Measurements from ENCODE around the gene JAML. TPM values are rescaled to one million over a fixed set of nuclear protein-coding genes. Genes with fewer than 3 reads are reported as not detected.

Gene JAML
- total RNA-seq, 1 donor = not detected

DNA sequence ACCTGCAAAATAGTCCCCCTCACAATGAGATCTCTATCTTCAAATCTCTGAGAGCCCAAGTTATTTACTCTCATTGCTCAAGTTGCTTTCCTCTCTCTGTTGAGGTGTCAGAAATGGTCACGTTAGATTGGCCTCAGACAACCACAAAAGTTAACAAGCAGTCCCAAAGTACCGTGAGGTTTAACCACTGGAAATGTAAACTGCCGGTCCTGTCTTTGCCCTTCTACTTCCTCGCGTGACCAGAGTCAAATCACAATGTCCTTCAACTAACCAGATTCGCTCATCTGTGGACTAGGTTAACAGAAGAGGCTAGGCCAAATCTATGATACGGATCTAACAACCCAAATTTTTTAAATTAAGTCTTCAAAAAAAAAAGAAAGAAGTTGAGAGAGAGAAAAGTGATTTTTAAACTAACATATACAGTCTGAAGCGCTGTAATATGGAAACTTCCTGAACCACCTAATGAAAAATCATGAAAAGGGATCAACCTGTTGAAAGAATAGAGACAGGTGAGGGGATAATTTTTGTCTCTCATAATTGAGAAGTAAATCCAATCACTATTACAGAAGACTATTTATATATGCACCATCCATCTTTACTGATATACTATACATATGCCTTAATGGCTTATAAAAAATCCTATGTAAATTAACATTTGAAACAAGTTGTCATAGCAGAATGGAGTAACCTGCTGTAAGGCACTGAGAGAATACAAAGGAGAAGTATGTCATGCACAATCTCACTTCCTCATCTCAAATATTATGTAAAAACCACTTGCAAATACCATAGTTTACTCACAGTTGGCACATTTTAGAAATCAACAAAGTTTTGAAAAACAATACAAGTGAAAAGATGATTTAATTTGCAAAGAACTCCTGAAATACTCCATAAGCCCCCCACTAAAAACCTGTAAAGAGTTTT lies 3.3 kb upstream of the JAML start:
- no peak for DNase-seq (ENCODE audit: low read depth)
- no peak overlapping the region for H3K4me3 ChIP-seq (ENCODE audit: low read depth, low read length)
- no peak for TF ChIP-seq CTCF (IDR thresholded peaks at IDR 0.05; ENCODE audit: insufficient read depth, low read depth, low read length)

DNA sequence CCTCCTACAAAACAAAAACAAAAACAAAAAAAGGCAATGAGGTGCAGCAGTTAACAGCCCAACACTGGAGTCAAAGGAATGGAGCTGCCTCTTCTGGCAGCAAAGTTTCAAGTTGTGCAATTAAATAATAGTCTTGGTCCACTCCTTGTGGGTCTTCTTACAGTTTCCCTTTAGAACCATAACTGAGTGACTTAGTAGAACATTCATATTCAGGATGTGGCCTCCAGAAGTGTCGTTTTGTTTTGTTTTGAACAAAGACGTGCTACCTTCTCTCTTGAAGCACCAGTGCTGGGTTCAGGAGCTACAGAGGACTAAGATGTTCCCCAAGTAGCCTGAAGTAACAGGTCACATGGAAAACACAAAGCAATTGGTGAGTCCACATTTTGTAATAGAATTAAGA lies 2.0 kb upstream of the JAML start:
- no peak for DNase-seq (ENCODE audit: low read depth)
- no peak for TF ChIP-seq CTCF (IDR thresholded peaks at IDR 0.05; ENCODE audit: insufficient read depth, low read depth, low read length)
- no peak overlapping the region for H3K4me3 ChIP-seq (ENCODE audit: low read depth, low read length)

DNA sequence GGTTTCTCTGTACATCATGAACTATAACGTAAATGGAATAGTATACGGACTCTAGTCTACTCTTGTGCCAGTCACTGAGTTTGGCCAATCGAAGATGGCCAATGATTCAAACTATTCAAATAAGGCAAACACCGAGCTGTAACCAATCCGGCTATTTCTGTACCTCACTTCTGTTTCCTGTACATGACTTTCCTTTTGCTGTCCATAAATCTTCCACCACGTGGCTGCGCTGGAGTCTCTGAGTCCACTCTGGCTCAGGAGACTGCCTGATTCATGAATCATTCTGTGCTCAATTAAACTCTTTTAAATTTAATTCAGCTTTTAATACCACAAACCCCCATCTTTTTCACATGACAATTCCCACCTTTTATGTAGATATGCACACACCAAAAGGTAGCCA lies 1.5 kb upstream of the JAML start:
- no peak for TF ChIP-seq CTCF (IDR thresholded peaks at IDR 0.05; ENCODE audit: insufficient read depth, low read depth, low read length)
- peak; percentile 4 for DNase-seq (ENCODE audit: low read depth)
- no peak overlapping the region for H3K4me3 ChIP-seq (ENCODE audit: low read depth, low read length)

DNA sequence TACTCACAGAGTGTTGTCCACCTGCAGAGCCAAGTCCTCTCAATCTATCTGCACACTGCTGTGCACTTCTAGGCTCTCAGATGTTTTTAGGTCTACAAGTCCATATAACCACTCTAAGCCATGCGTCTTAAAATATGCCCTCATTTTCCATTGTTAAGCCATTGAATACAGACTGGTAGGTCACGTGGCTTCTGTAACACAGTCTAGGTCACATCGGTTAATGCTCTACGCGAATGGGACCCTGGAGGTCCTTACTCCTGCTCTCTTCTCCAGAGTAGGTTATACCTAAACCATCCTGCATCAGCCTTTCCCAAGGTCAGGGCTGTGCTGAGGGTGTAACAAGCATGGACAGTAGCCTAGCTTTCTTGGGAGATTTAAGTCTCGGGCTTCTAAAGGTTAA lies 819 bp downstream of the JAML start:
- no peak for DNase-seq (ENCODE audit: low read depth)
- no peak overlapping the region for H3K4me3 ChIP-seq (ENCODE audit: low read depth, low read length)
- TF ChIP-seq CTCF (IDR thresholded peaks at IDR 0.05; ENCODE audit: insufficient read depth, low read depth, low read length) = no peak

- DNase-seq (ENCODE audit: low read depth) = no peak
- TF ChIP-seq CTCF (IDR thresholded peaks at IDR 0.05; ENCODE audit: insufficient read depth, low read depth, low read length) = no peak
- H3K4me3 ChIP-seq (ENCODE audit: low read depth, low read length) = no peak overlapping the region
Measured at GRCh38 chr11:118223570-118223969, 1.2 kb downstream of the JAML start.

DNA sequence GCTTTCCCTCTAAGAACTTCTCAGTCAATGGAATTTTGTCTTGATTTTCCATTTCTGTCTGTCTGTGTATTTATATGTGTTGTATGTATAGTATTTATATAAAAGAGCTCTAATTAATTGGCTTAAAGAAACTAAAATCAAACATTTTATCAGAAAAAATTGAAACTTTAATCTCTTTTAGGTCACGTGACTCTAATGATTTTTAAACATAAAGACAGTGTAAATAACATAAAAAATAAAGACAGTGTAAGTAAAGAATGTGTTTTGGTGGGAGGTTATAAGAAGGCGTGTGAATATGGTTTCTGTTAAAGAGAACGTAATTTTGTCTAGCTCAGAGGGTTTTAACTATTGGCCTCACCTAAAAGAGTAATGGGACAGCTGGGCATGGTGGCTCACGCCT lies 2.4 kb downstream of the JAML start:
- H3K4me3 ChIP-seq (ENCODE audit: low read depth, low read length) = no peak overlapping the region
- TF ChIP-seq CTCF (IDR thresholded peaks at IDR 0.05; ENCODE audit: insufficient read depth, low read depth, low read length) = no peak
- no peak for DNase-seq (ENCODE audit: low read depth)

Data from fibroblast of villous mesenchyme (primary cell).